HG02884 (cell line): Measurements from ENCODE around the gene RUVBL2.
"Not testable (repeated sequence)": the region's sequence is repeated elsewhere in the genome, so short reads cannot be mapped to it uniquely, and the experiment has no call there.

ENCODE experiments used
- ATAC-seq: cut with Tn5 transposase; IDR thresholded peaks from one replicate; pipeline ENCODE4 v1.9.1; 2021; ENCODE audit warnings: mild to moderate bottlenecking, moderate library complexity; ENCODE audit not compliant: unreplicated experiment

Gene RUVBL2

DNA sequence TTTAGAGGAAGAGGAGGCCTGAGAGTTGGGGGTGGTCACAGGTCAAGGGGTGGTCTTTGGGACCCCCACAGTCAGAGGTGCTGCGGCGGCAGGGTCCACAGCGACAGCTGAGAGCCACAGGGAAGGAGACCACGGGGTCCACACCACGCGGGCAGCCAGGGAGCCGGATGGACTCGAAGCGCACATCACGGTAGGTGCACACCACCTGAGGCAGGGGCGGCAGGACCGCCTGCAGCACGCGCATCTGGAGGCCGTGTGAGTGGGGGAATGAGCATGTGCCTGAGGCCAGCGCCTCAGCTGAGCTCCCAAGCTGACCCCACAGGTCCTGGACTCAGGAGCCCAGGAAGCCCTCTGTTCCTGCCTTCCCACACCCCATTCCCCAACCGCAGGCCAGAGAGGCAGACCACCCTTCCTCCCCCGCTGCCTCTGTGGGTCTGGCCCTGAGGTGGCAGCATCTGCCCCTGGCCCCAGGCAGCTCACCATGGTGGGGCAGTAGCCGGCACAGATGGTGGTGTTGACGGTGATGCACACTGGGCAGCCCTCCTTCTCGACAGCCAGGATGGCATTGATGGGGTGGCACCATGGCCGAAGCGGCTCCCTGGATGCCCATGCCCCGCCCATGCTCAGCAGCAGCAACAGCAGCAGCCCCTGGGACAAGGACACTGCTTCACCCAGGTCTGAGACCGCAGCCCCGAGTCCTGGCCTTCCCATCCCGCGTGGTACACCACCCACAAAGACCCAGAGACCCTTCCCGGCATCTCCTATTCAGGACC lies 22.6 kb downstream of the RUVBL2 start:
- no peak for ATAC-seq

GRCh38 chr19:49017041-49017665 lies 23.5 kb downstream of the RUVBL2 start, which contains the start of gene LHB:
TSS of gene LHB (minus strand) at chr19:49017091. CDS start at chr19:49017081, 10 bp downstream.
- ATAC-seq = no peak

- ATAC-seq = no peak
Observed at GRCh38 chr19:49017666-49018351, 24.1 kb downstream of the RUVBL2 start.

GRCh38 chr19:49018388-49019241 lies 24.9 kb downstream of the RUVBL2 start:
- not testable (repeated sequence) for ATAC-seq

DNA sequence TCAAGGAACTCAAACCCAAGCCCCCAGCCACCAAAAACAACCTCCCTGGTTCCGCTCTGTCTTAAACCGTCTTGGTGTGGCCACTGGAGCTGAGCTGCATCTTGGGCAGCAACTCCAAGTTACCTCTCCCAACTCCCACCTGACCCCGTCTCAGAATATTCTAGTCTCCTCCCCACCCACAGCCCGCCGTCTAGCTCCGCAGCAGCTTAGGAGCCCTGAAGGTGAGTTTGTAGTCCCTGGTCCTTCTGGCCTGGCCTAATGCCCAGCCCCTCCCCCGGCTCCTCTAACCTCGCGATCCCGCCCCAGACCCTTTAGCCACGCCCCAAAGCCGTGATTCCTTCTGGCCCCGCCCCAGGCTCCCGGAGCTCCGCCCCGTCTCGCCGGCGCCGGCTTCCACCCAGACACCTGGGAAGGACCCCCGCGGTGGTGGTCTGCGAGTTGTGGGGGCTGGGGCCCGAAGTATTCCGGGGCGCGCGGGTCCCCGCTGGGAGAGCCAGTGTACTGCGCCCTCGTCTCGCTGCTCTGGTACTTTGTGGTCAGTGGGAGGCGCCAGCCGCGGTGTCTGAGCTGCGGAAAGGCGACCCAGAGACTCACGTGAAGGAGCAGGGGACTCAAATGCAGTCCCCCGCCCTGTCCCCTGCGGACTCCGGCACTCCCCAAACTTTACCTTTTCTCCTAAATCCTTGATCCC lies 25.7 kb downstream of the RUVBL2 start:
- no peak for ATAC-seq

DNA sequence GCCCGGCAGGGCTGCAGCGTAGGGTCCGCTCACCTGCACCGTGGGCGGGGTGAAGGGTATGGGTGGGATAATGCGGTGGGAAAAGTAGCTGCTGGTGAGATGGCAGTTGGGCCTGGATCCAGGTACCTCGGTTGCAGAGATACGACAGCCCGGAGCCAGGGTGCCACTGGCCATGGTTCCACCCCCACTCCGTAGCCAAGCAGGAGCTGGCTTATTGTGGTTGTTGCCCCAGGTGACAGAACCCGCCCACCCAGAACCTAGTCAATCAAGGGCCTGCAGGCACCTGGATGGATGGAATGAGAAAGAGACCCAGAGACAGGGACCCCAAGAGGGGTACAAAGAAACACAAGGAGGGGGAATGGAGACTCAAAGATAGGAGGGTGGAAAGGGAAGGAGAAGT lies 26.7 kb downstream of the RUVBL2 start:
- no peak for ATAC-seq

GRCh38 chr19:49020931-49021895 lies 27.5 kb downstream of the RUVBL2 start:
- ATAC-seq = no peak

- ATAC-seq = no peak
Observed at GRCh38 chr19:49022116-49022515, 28.4 kb downstream of the RUVBL2 start.

DNA sequence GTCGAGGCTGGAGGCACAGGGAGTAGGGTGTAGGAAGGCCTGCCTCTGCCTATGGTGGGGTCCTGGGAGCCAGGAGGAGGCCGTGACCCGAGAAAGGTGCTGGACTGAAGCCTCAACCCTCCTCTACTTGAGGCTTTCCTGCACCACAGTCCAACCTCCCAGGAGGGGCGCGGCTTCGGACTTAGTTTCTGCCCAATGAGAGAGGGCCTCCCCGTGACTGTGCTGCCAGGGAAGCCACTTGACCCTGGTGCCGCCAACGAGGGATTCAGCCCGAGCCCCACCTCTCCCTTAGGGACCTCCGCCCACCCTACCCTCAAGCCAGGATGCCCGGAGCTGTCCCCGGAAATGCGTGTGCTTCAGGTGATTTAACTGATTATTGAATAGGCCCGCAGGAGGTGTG lies 30.5 kb downstream of the RUVBL2 start, which contains the start of gene CGB3:
Gene CGB3, minus strand, starts transcription at position 101 of the 400 bp plus-strand sequence. CDS start 362 bp downstream, outside the sequence.
- ATAC-seq = not testable (repeated sequence)

GRCh38 chr19:49025088-49025487 lies 31.4 kb downstream of the RUVBL2 start:
- ATAC-seq = not testable (repeated sequence)

DNA sequence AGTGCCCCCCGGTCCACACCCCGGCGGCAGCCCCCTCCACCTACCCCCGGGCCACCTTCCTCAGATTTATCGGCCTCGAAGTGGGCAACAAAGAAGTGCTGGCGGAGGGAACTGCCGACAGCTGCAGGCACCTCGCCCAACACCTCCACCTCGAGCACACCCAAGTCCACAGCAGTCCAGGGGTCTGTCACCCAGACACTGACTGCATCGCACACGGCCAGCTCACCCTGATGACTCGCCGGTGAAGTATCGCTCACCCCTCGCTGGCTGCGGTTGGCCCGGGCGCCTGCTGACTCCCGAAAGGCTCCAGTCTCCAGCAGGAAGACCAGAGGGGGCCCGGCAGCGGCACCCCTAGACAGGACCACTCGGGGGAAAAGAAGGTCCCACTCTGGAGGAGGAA lies 31.9 kb downstream of the RUVBL2 start:
- ATAC-seq = not testable (repeated sequence)

GRCh38 chr19:49028686-49029085 lies 35.0 kb downstream of the RUVBL2 start:
- not testable (repeated sequence) for ATAC-seq

DNA sequence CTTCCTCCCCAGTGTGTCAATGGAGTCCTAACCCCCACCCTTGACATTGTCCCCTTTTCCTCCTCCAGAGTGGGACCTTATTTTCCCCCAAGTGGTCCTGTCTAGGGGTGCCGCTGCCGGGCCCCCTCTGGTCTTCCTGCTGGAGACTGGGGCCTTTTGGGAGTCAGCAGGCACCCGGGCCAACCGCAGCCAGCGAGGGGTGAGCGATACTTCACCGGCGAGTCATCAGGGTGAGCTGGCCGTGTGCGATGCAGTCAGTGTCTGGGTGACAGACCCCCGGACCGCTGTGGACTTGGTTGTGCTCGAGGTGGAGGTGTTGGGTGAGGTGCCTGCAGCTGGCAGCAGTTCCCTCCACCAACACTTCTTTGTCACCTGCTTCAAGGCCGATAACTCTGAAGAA lies 36.1 kb downstream of the RUVBL2 start:
- not testable (repeated sequence) for ATAC-seq

GRCh38 chr19:49030323-49030722 lies 36.6 kb downstream of the RUVBL2 start:
- ATAC-seq = not testable (repeated sequence)

DNA sequence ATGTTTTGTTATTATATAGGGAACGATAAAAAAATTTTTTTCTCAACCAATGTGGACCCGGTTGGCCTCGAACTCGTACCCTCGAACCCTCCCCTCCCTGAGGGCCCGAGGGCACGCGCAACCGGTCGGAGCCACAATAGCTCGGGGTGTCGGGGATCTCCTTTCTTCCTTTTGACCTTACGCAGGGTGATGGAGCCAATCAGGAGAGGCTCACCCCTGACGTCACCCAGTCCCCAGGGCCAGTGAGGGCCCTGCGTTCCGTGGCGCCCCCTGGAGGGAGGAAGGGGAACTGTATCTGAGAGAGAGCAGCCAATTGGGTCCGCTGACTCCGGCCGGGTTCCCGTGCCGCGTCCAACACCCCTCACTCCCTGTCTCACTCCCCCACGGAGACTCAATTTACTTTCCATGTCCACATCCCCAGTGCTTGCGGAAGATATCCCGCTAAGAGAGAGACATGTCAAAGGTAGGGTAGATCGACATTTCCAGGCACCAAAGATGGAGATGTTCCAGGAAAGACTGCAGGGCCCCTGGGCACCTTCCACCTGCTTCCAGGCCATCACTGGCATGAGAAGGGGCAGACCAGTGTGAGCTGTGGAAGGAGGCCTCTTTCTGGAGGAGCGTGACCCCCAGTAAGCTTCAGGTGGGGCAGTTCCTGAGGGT lies 38.1 kb downstream of the RUVBL2 start, which contains the start of gene CGB2:
Gene CGB2, plus strand, starts transcription at position 249 of the 660 bp plus-strand sequence. Its CDS starts 206 bp downstream, at position 455.
- ATAC-seq = not testable (repeated sequence)

GRCh38 chr19:49036815-49037214 lies 43.1 kb downstream of the RUVBL2 start, which contains the start of gene CGB1:
TSS of gene CGB1 (minus strand) at chr19:49036895. CDS start at chr19:49036711, 184 bp downstream.
- ATAC-seq = not testable (repeated sequence)

- ATAC-seq = not testable (repeated sequence)
Observed at GRCh38 chr19:49038111-49038510, 44.4 kb downstream of the RUVBL2 start.
